GM12864 (cell line): ENCODE measurements around the gene RAB3B.

ENCODE experiments used
- DNase-seq: peaks from one replicate; pipeline ENCODE4 v3.0.0-alpha.2; 2011; ENCODE audit warnings: low read depth
- H3K4me3 ChIP-seq: 2 replicates; pipeline ENCODE4 v1.5.1; 2011; ENCODE audit warnings: mild to moderate bottlenecking, low read depth, low read length, control low read depth
- TF ChIP-seq, protein P1 (sequence below): IDR thresholded peaks from 2 replicates; pipeline ENCODE4 v1.5.1; 2011; ENCODE audit warnings: low read depth, mild to moderate bottlenecking, moderate library complexity, low read length, control low read depth, inconsistent platforms; ENCODE audit errors: missing control alignments

Gene RAB3B

DNA sequence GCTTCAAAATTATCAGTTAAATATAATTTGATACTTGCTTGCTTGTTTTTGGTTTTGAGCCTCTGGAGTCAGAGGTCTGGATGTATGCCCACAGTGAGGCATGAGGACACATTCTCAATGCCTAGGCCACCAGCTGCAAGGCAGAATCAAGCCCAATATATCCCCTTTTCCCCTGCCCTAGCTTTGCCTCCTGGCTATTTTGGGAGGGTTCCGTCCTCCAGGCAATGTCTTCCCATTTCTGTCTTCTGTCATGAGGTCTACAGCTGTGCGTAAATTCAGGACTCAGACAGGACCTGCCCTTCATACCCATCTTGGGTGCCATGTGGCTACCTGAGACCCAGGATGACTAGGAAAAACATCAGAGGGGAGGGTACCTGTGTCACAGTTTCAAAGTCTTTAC lies 131.2 kb downstream of the RAB3B start:
- H3K4me3 ChIP-seq = no peak overlapping the region
- TF ChIP-seq, protein P1, sequence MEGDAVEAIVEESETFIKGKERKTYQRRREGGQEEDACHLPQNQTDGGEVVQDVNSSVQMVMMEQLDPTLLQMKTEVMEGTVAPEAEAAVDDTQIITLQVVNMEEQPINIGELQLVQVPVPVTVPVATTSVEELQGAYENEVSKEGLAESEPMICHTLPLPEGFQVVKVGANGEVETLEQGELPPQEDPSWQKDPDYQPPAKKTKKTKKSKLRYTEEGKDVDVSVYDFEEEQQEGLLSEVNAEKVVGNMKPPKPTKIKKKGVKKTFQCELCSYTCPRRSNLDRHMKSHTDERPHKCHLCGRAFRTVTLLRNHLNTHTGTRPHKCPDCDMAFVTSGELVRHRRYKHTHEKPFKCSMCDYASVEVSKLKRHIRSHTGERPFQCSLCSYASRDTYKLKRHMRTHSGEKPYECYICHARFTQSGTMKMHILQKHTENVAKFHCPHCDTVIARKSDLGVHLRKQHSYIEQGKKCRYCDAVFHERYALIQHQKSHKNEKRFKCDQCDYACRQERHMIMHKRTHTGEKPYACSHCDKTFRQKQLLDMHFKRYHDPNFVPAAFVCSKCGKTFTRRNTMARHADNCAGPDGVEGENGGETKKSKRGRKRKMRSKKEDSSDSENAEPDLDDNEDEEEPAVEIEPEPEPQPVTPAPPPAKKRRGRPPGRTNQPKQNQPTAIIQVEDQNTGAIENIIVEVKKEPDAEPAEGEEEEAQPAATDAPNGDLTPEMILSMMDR = no peak
- no peak for DNase-seq

DNA sequence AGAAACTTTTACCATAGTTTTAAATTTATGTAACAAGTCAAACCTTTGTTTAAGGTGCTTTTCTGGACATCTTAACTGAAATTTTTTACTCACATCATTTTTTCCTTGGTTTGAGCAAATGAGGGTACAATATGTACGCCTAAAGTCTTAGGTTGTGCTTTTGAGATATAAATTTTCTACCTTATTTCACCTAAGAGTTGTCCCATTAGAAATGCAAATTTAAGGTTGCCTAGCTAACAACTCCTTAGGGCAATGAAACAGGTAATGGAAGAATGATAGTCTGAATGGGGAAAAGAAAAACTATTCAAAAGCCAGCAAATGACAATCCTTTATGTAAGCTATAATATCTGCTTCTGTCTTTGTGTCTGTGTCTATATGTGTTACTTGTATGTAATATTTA lies 131.6 kb downstream of the RAB3B start:
- DNase-seq = no peak
- TF ChIP-seq, protein P1 = no peak
- no peak overlapping the region for H3K4me3 ChIP-seq
